ENCODE measurements around the gene UGT2B17.

Gene UGT2B17

GRCh38 chr4:68489338-68489737 lies 86.8 kb downstream of the UGT2B17 start:
- no peak overlapping the region for H3K4me3 ChIP-seq (ENCODE audit: low read depth in 1 of 2, low read length in 2 of 2)
- no peak for DNase-seq
- H4K20me1 ChIP-seq (ENCODE audit: insufficient read depth, low read length), result no peaks in the 10 kb centered on the region
- ATAC-seq (ENCODE audit: insufficient read depth, low read depth), result no peak
- H3K79me2 ChIP-seq (ENCODE audit: insufficient read depth, low read length), result no peaks in the 10 kb centered on the region
- H2AFZ ChIP-seq (ENCODE audit: low read depth, low read length), result no peak overlapping the region
- no peak overlapping the region for H3K27ac ChIP-seq (ENCODE audit: low read length)
- H3K4me1 ChIP-seq (ENCODE audit: insufficient read depth, low read length), result no peaks in the 10 kb centered on the region
- no peaks in the 10 kb centered on the region for H3K9me3 ChIP-seq (ENCODE audit: insufficient read depth, low read length, severe bottlenecking)
- H3K9ac ChIP-seq (ENCODE audit: low read depth, low read length), result no peak overlapping the region
- no peaks in the 10 kb centered on the region for H3K27me3 ChIP-seq (ENCODE audit: insufficient read depth, low read length, poor library complexity)
- no peak overlapping the region for H3K4me2 ChIP-seq (ENCODE audit: insufficient read depth, low read length)
- no peak for TF ChIP-seq EZH2 (IDR thresholded peaks at IDR 0.05; ENCODE audit: borderline replicate concordance, low read depth, low read length, severe bottlenecking)
- no peak for TF ChIP-seq CTCF (IDR thresholded peaks at IDR 0.05; ENCODE audit: borderline replicate concordance, extremely low read depth, low read length, poor library complexity, severe bottlenecking)
- no peaks in the 10 kb centered on the region for H3K36me3 ChIP-seq (ENCODE audit: insufficient read depth, low read length)

All from DND-41 (cell line).